GM19035 (cell line): Measurements from ENCODE around the gene GZMH.
"Not testable (repeated sequence)": the region's sequence is repeated elsewhere in the genome, so short reads cannot be mapped to it uniquely, and the experiment has no call there.

Source experiments
- ATAC-seq: cut with Tn5 transposase; IDR thresholded peaks from one replicate; pipeline ENCODE4 v1.9.1; 2021; ENCODE audit not compliant: unreplicated experiment

Gene GZMH

GRCh38 chr14:24595073-24595808, 14.2 kb downstream of the GZMH start:
- no peak for ATAC-seq

- not testable (repeated sequence) for ATAC-seq
Measured at GRCh38 chr14:24591004-24591403, 18.5 kb downstream of the GZMH start.

GRCh38 chr14:24584402-24584801, 25.1 kb downstream of the GZMH start:
- ATAC-seq = not testable (repeated sequence)

- no peak for ATAC-seq
Measured at GRCh38 chr14:24578558-24578957, 30.9 kb downstream of the GZMH start.

DNA sequence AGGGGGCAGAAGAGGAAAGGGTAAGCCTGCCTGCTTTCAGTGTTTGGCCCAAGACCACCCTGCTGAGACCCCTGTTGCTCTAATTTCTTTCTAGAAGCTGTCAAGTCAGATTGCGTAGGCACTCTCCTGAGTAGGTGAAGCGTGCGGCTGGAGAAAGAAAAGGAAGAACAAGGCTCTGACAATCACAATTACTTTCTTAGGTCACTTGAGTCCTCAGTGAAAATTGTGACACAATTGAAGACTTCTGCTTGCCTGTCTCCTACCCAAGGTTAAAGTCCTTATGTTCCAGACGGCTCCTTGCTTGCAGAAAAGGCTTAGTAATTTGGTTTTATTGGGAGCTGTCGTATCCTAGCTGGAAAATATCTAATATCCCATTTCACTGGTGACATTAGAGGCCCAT, 32.7 kb downstream of the GZMH start:
- no peak for ATAC-seq

DNA sequence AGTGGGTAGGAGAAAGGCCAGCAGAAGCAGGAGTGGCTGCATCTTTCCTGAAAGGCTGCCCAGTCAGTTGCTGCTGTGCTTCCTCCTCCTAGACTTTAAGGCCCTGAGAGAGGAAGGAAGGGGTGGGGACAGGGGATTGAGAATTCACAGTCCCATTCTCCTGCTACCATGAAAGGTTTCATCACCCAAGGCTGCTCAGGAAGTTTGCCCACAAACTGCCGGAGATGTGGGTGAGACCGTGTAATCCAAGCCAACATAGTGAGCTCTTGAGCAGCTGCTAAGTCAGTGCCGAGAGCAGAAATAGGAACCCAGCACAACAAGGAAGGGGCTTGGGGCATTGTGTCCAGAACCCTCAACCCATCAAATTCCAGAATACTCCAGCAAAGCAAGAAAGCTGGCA, 33.3 kb downstream of the GZMH start, which contains the start of gene CTSG:
Gene CTSG, minus strand, starts transcription at position 69 of the 400 bp plus-strand sequence. Its CDS starts 27 bp downstream, at position 42.
- no peak for ATAC-seq

DNA sequence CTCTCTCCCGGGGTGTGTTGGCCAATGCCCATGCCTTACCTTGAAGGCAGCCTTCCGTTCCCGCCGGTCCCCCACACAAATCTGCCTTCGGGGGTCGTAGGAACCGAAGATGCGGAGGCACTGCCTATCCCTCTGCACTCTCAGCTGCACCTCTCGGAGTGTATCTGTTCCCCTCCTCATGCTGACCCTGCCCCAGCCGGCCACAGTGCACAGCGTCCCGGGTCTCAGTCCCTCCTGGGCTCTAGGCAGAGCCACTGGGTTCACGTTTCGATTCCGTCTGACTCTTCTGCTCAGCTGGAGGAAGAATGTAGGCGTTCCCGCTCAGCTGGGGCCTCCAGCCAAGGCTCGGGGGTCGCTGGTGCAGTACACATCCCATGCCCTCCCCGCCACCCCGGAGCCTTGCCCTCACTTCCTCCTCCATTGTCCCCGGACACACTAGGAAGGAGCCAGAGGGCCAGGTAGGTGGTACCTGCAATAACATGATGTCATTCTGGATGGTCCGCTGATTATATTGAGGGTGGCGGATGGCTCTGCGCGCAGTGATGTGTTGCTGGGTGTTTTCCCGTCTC, 35.2 kb downstream of the GZMH start:
- no peak for ATAC-seq

- ATAC-seq = no peak
Measured at GRCh38 chr14:24566318-24566717, 43.2 kb downstream of the GZMH start.

DNA sequence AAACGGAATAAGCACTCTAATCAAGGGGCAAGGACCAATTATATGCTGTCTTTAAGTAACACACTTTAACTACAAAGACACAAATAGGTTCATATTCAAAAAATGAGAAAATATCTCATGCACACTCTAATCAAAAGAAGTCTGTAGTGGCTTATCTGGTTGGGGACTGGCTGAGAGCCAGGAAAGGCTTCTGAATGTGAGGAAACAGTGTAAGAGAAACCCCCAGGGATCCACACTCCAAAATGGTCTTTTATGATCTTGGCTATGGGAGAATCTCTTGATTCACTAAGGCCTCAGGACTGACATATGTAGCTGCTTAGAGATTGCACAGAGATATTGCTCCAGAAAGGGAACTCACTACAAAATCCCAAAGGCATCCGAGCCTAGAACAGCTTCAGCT, 43.7 kb downstream of the GZMH start:
- ATAC-seq = no peak

GRCh38 chr14:24563505-24563904, 46.0 kb downstream of the GZMH start:
- ATAC-seq = no peak

- ATAC-seq = no peak
Measured at GRCh38 chr14:24556756-24557155, 52.7 kb downstream of the GZMH start.
